Measurements from ENCODE around the gene AHDC1.

GRCh38 chr1:27548858-27549719 lies 54.9 kb downstream of the AHDC1 start:
- TF ChIP-seq CTCF (IDR thresholded peaks at IDR 0.05; ENCODE audit: poor library complexity) (no peak), EZH2 (IDR thresholded peaks at IDR 0.05; ENCODE audit: borderline replicate concordance) (no peak), EZH2phosphoT487 (IDR thresholded peaks at IDR 0.05; ENCODE audit: low read depth, severe bottlenecking, unreplicated experiment) (no peak)
